Activated CD4-positive, CD25-positive, alpha-beta regulatory T cell treated with anti-CD3 and anti-CD28 coated beads, Interleukin-2, amount 50 U/mL, for 72 hours (primary cell): ENCODE measurements around the gene S100B.

ENCODE experiments used
- DNase-seq: peaks from one replicate; pipeline ENCODE4 v3.0.0; 2021

The S100B gene

GRCh38 chr21:46626975-46627501 is 22.2 kb upstream of the S100B start:
- no peak for DNase-seq

- no peak for DNase-seq
Measured at GRCh38 chr21:46626536-46626935, 21.7 kb upstream of the S100B start.

DNA sequence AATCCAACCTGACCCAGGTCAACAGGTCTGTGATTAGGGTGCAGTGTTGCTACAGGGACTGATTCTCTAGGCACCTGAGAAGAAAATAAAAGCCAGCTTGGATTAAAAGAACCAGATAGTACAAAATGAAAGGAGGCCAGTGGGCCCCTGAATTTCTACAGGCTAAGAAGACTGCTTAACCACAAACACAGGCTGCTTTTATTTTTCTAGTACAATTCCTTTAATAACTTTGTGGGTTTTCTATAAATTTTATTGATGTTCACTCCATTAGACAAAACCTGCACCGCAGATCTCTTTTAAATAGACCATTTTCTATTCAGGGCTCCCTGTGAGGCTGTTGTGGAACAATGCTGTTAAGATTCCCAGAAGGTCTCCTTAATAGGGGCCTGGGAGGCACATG is 20.9 kb upstream of the S100B start:
- DNase-seq = no peak

- no peak for DNase-seq
Measured at GRCh38 chr21:46624050-46624449, 19.2 kb upstream of the S100B start.

DNA sequence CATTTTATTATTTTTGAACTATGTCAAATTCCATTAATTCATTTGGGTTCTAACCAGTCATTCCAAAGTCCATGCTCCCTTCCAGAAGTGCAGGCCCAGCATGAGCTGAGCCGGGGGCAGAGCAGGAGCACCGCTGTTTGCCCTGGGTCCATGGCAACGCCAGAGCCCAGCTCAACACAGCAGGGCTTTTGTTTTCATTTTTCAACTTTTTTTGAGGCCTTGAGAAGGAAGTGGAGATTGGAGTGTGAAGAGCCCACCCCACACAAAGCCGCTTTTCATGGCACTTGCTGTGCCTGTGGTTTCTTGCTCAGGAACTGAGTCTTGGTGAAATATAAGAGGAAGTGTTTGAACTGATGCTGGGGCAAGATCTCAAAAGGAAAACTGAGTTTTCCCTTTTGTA is 17.3 kb upstream of the S100B start:
- DNase-seq = no peak

GRCh38 chr21:46621457-46622182 is 16.7 kb upstream of the S100B start:
- no peak for DNase-seq

DNA sequence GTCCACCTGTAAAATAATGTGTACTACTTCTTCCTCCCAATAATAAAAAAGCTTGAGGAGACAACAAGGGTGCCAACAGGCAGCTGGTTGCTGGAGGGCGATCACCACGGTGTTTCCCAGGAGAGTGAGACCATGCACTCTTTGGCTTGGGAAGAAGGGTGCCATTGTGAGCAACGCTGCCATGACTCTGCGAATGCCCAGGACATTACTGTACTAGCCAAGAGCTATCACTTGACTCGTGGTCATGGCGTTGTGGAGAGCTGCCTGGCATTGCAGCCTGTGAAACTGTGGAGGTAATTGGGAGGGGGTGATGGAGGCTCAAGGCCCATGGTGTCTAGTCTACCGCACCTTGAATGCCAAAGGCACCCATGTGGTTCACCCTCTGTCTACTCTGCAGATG is 16.0 kb upstream of the S100B start:
- DNase-seq = no peak

GRCh38 chr21:46619846-46620245 is 15.0 kb upstream of the S100B start:
- DNase-seq = no peak

GRCh38 chr21:46618738-46619379 is 14.0 kb upstream of the S100B start:
- no peak for DNase-seq

DNA sequence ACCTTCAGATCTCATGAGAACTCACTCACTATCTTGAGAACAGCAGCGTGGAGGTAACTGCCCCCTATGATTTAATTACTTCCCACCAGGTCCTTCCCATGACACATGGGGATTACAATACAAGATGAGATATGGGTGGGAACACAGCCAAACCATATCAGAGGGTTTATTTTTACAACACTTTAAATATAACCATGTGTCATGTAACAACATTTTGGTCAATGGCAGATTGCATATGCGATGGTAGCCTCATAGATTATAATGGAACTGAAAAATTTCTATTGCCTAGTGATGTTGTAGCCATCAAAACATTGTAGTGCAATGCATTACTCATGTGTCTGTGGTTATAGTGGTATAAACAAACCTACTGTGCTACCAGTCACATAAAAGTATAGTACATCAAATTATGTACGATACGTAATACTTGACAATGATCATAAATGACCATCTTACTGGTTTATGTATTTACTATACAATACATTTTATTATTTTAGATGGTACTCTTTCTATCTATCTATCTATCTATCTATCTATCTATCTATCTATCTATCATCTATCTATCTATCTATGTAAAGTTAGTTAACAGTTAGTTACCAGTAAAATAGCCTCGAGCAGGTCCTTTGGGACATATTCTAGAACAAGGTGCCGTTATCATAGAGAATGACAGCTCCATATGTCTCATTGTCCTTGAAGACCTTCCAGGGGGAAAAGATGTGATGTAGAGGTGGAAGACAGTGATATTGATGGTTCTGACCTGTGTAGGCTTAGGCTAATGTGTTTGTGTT is 12.6 kb upstream of the S100B start:
- no peak for DNase-seq

DNA sequence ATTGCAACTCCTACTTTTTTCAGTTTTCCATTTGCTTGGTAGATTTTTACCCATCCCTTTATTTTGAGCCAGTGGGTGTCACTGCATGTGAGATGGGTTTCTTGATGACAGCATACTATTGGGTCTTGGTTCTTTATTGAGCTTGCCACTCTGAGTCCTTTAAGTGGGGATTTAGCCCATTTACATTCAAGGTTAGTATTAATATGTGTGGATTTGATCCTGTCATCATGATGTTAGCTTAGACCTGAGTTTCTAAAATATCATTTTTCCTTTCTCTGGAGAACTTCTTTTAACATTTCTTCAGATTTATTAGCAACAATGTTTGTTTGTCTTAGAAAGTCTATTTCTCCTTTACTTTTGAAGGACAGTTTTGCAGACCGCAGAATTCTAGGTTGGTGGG is 11.8 kb upstream of the S100B start:
- no peak for DNase-seq

GRCh38 chr21:46616050-46616449 is 11.2 kb upstream of the S100B start:
- no peak for DNase-seq

GRCh38 chr21:46613391-46613790 is 8.5 kb upstream of the S100B start:
- no peak for DNase-seq

GRCh38 chr21:46610018-46610701 is 5.3 kb upstream of the S100B start:
- DNase-seq = no peak

DNA sequence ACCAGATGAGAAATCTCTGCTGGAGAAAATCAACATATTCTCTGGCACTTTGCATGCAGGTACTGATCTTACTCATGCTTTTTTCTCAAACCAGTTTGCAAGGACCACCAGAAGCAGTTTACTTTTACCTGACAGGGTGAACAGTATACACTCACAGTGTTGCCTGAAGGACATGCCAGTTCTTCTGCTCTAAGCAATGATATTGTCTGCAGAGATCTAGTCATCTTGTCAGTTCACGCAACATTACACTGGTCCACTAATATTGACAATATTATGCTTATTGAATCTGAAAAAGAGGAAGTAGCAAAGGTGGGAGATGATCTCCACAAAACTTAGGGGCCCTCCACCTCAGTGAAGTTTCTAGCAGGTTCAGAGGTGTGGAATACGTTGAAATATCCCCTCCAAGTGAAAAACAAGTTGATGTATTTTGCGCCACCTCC is 3.8 kb upstream of the S100B start:
- no peak for DNase-seq

DNA sequence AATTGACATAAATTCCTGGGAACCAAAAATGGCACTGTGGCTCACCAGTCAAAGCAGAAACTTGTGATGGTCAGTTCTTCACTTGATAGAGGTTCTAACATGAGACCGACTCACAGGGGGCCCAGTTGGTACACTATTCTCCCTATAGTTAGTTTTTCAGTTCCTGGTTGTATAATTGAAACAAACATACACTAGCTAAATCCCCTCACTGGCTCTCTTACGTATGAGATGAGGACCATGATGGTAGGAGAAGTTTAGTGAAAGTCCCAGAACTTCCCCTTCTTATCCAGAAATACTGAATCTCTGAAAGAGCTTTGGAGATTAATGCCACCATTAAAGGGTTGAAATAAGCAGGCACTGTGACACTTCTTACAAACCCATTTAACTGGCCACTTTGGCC is 2.8 kb upstream of the S100B start:
- no peak for DNase-seq

- no peak for DNase-seq
Measured at GRCh38 chr21:46606427-46606813, 1.5 kb upstream of the S100B start.

GRCh38 chr21:46605767-46606426 is 1.0 kb upstream of the S100B start:
- DNase-seq = no peak

DNA sequence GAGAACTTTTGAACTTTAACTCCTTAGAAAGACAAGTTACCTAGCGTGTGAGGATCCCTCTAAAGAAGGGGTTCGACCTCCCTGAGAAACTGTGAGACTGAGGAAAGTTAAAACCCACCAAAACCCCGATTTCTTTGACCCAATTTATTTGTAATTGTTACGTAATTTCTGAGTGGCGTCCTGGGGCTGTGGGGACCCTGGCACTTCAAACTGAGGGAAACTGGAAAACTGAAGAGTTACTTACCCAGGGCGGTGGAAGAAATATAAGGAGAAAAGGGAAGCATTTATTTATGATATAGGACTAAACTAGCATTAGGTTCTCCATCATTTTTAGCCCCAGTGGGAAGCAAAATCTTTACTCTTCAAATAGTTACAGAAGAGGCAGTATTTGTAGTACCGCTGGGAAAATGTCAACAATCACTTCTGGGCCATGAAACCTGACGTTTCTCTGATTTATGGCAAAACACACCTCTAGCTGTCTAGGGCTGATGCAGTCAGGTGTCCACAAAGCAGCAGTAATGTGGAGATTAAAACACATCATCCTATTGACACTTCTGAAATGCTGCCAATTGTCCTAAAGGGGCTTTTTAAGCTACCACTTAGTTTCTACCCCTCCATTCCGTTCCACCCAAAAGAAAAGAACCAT is 430 bp downstream of the S100B start:
- DNase-seq = no peak

DNA sequence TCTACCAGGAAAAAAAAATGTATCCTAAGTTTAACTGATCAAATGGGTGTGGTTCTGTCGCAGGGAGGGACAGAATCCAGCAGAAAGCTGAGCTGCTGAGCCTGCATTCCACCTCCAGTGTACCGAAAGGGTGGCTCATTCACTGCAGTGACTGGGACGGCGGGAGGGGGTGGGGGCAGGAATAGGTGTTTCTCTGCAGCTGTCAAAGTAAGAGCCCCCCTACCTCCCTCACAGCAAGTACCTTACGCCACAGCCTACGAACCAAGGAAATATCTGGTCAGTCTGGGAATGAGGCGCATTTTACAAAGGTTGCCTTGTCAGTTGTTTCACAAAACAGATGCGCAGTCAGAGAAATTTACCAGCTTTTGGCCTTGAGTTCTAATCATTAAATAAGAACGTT is 1.7 kb downstream of the S100B start:
- no peak for DNase-seq

- no peak for DNase-seq
Measured at GRCh38 chr21:46600978-46601377, 3.9 kb downstream of the S100B start.

- DNase-seq = no peak
Measured at GRCh38 chr21:46600305-46600704, 4.6 kb downstream of the S100B start.
